ENCODE measurements around the gene IFFO2. TPM values are rescaled to one million over a fixed set of nuclear protein-coding genes. Genes with fewer than 3 reads are reported as not detected.

IFFO2 gene
- total RNA-seq, 1 experiment from 2014 or later = 18.7 TPM

DNA sequence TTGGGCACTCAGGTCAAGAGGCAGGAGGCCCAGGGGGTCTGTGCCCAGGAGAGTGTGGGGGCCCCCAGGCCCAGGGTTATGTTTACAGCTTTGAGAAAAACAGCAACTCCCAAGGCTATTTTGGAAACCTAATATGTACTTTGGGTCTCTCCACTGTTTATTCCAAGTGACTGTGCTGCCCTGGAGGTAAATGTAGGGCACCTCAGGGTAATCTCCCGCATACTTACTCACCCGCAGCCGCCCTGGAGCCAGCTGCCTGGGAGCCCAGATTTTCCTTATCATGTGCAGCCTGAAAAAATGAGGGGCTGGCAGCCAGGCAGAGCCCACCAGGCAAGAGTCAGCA is 20.0 kb downstream of the IFFO2 start:
- Mint-ChIP-seq H3K4me3 (ENCODE audit: unreplicated experiment) (peak overlapping the region; percentile 40), H3K27ac (ENCODE audit: unreplicated experiment) (peak overlapping the region; percentile 67), H3K36me3 (ENCODE audit: insufficient read depth, unreplicated experiment) (peaks cover 13% of the 10 kb centered on the region), H3K4me1 (ENCODE audit: low read depth, unreplicated experiment) (peaks cover 29% of the 10 kb centered on the region), H3K9me3 (ENCODE audit: unreplicated experiment) (no peaks in the 10 kb centered on the region), H3K27me3 (ENCODE audit: insufficient read depth, unreplicated experiment) (no peaks in the 10 kb centered on the region)
- Histone ChIP-seq H3K4me3 (ENCODE audit: low read depth, low read length) (no peak overlapping the region), H3K27me3 (replicated peaks; ENCODE audit: control insufficient read depth, insufficient read depth, low read length) (no peaks in the 10 kb centered on the region), H3K36me3 (ENCODE audit: control insufficient read depth, insufficient read depth, low read length) (no peaks in the 10 kb centered on the region), H3K4me1 (peaks cover 39% of the 10 kb centered on the region), H3K9me3 (no peaks in the 10 kb centered on the region)
- CTCF ChIA-PET = interaction anchor here (0.9 to 1.2 kb wide), 4 partner anchors 23 to 73 kb away, joined by 3 to 4 read pairs (median 4); partner anchors contain the start of gene ALDH4A1
- intact Hi-C loops (cut with micrococcal nuclease; ENCODE audit: unreplicated experiment) = no loop called here
- TF ChIP-seq CTCF (IDR thresholded peaks at IDR 0.05; ENCODE audit: insufficient read depth in 1 of 2, low read depth in 1 of 2, low read length in 1 of 2, severe bottlenecking in 1 of 2, unreplicated experiment in 1 of 2) = no peak
- no TSS peak for BruUV-seq (replicated peaks)
- no peak for DNase-seq
- POLR2A ChIA-PET = no interaction called here

GRCh38 chr1:18934205-18935000 is 22.1 kb downstream of the IFFO2 start:
- Mint-ChIP-seq H3K9me3 (ENCODE audit: unreplicated experiment) (no peaks in the 10 kb centered on the region), H3K36me3 (ENCODE audit: insufficient read depth, unreplicated experiment) (peaks cover 13% of the 10 kb centered on the region), H3K4me3 (ENCODE audit: unreplicated experiment) (no peak overlapping the region), H3K4me1 (ENCODE audit: low read depth, unreplicated experiment) (peaks cover 17% of the 10 kb centered on the region), H3K27me3 (ENCODE audit: insufficient read depth, unreplicated experiment) (no peaks in the 10 kb centered on the region), H3K27ac (ENCODE audit: unreplicated experiment) (no peak overlapping the region)
- peaks cover 31% of the 10 kb centered on the region for H3K4me1 ChIP-seq
- no peak for TF ChIP-seq CTCF (IDR thresholded peaks at IDR 0.05; ENCODE audit: insufficient read depth in 1 of 2, low read depth in 1 of 2, low read length in 1 of 2, severe bottlenecking in 1 of 2, unreplicated experiment in 1 of 2)
- ChIA-PET POLR2A (no interaction called here), CTCF (no interaction called here)
- H3K4me3 ChIP-seq (ENCODE audit: low read depth, low read length) = no peak overlapping the region
- intact Hi-C loops (cut with micrococcal nuclease; ENCODE audit: unreplicated experiment) = no loop called here
- BruUV-seq (replicated peaks) = no TSS peak
- no peaks in the 10 kb centered on the region for H3K36me3 ChIP-seq (ENCODE audit: control insufficient read depth, insufficient read depth, low read length)
- DNase-seq = no peak
- H3K9me3 ChIP-seq = no peaks in the 10 kb centered on the region
- H3K27me3 ChIP-seq (replicated peaks; ENCODE audit: control insufficient read depth, insufficient read depth, low read length) = no peaks in the 10 kb centered on the region

- peaks cover 13% of the 10 kb centered on the region for H3K36me3 Mint-ChIP-seq (ENCODE audit: insufficient read depth, unreplicated experiment)
- H3K4me1 ChIP-seq = peaks cover 16% of the 10 kb centered on the region
- peaks cover 17% of the 10 kb centered on the region for H3K4me1 Mint-ChIP-seq (ENCODE audit: low read depth, unreplicated experiment)
- TF ChIP-seq CTCF (IDR thresholded peaks at IDR 0.05; ENCODE audit: insufficient read depth in 1 of 2, low read depth in 1 of 2, low read length in 1 of 2, severe bottlenecking in 1 of 2, unreplicated experiment in 1 of 2) = no peak
- no peak overlapping the region for H3K4me3 Mint-ChIP-seq (ENCODE audit: unreplicated experiment)
- no peaks in the 10 kb centered on the region for H3K27me3 Mint-ChIP-seq (ENCODE audit: insufficient read depth, unreplicated experiment)
- no peaks in the 10 kb centered on the region for H3K9me3 ChIP-seq
- ChIA-PET POLR2A (no interaction called here), CTCF (no interaction called here)
- H3K27ac Mint-ChIP-seq (ENCODE audit: unreplicated experiment) = no peak overlapping the region
- no peak for DNase-seq
- intact Hi-C loops (cut with micrococcal nuclease; ENCODE audit: unreplicated experiment) = no loop called here
- H3K36me3 ChIP-seq (ENCODE audit: control insufficient read depth, insufficient read depth, low read length) = no peaks in the 10 kb centered on the region
- no peaks in the 10 kb centered on the region for H3K9me3 Mint-ChIP-seq (ENCODE audit: unreplicated experiment)
- no TSS peak for BruUV-seq (replicated peaks)
- H3K27me3 ChIP-seq (replicated peaks; ENCODE audit: control insufficient read depth, insufficient read depth, low read length) = no peaks in the 10 kb centered on the region
- H3K4me3 ChIP-seq (ENCODE audit: low read depth, low read length) = no peak overlapping the region
Measured at GRCh38 chr1:18932879-18933278, 23.6 kb downstream of the IFFO2 start.
